Activated CD8-positive, alpha-beta memory T cell treated with anti-CD3 and anti-CD28 coated beads, Interleukin-2, amount 50 U/mL, for 4 hours (primary cell): Measurements from ENCODE around the gene KIF1C.
"Not testable (repeated sequence)": the region's sequence is repeated elsewhere in the genome, so short reads cannot be mapped to it uniquely, and the experiment has no call there.

Experiments used
- DNase-seq: peaks from one replicate; pipeline ENCODE4 v3.0.0-alpha.2; 2020

The KIF1C gene

GRCh38 chr17:5002121-5002788 is 4.5 kb downstream of the KIF1C start:
- no peak for DNase-seq

- no peak for DNase-seq
These were observed 5.6 kb downstream of the KIF1C start for GRCh38 chr17:5003214-5003867.

- no peak for DNase-seq
These were observed 14.2 kb downstream of the KIF1C start for GRCh38 chr17:5011928-5012327.

GRCh38 chr17:5014357-5014756 is 16.6 kb downstream of the KIF1C start:
- no peak for DNase-seq

GRCh38 chr17:5019475-5019956 is 21.8 kb downstream of the KIF1C start:
- peak; percentile 40 for DNase-seq

- no peak for DNase-seq
These were observed 22.8 kb downstream of the KIF1C start for GRCh38 chr17:5020502-5021023.

- DNase-seq = no peak
These were observed 24.5 kb downstream of the KIF1C start for GRCh38 chr17:5022171-5022711.

- no peak for DNase-seq
These were observed 25.9 kb downstream of the KIF1C start for GRCh38 chr17:5023588-5024147.

- DNase-seq = no peak
These were observed 26.9 kb downstream of the KIF1C start for GRCh38 chr17:5024604-5025003.

- no peak for DNase-seq
These were observed 29.5 kb downstream of the KIF1C start for GRCh38 chr17:5027299-5027698.

- no peak for DNase-seq
These were observed 30.2 kb downstream of the KIF1C start for GRCh38 chr17:5027916-5028315.

- not testable (repeated sequence) for DNase-seq
These were observed 32.4 kb downstream of the KIF1C start for GRCh38 chr17:5030168-5030567.

- peak; percentile 83 for DNase-seq
These were observed 33.8 kb downstream of the KIF1C start for GRCh38 chr17:5031365-5032082.

GRCh38 chr17:5032865-5033264 is 35.1 kb downstream of the KIF1C start:
- no peak for DNase-seq

- DNase-seq = no peak
These were observed 35.7 kb downstream of the KIF1C start for GRCh38 chr17:5033352-5034015.

GRCh38 chr17:5034063-5034462 is 36.3 kb downstream of the KIF1C start:
- DNase-seq = no peak

GRCh38 chr17:5034651-5035050 is 36.9 kb downstream of the KIF1C start:
- DNase-seq = no peak

GRCh38 chr17:5035315-5035714 is 37.6 kb downstream of the KIF1C start, which contains the start of gene SLC52A1:
Gene SLC52A1 (minus strand): TSS chr17:5035426. CDS start chr17:5034606, 820 bp downstream.
- no peak for DNase-seq

GRCh38 chr17:5042157-5043022 is 44.6 kb downstream of the KIF1C start:
- peak; percentile 40 for DNase-seq

GRCh38 chr17:5043524-5043923 is 45.8 kb downstream of the KIF1C start:
- DNase-seq = no peak

GRCh38 chr17:5044630-5045029 is 46.9 kb downstream of the KIF1C start:
- DNase-seq = no peak
